ENCODE results near the gene GCN1.

GCN1 gene

GRCh38 chr12:120132054-120132836 lies 62.3 kb downstream of the GCN1 start:
- no peak overlapping the region for H3K4me3 ChIP-seq (ENCODE audit: low read depth, low read length)
- no peak for DNase-seq (ENCODE audit: low read depth, low spot score)
- ChIA-PET POLR2A (interaction anchor here (1.4 kb wide), 1 partner anchor 9 kb away, joined by 3 read pairs; no protein-coding TSS in a partner anchor), CTCF (interaction anchor here (1.1 kb wide), 2 partner anchors 9 to 37 kb away, joined by 3 read pairs; no protein-coding TSS in a partner anchor)
- TF ChIP-seq, protein P1, sequence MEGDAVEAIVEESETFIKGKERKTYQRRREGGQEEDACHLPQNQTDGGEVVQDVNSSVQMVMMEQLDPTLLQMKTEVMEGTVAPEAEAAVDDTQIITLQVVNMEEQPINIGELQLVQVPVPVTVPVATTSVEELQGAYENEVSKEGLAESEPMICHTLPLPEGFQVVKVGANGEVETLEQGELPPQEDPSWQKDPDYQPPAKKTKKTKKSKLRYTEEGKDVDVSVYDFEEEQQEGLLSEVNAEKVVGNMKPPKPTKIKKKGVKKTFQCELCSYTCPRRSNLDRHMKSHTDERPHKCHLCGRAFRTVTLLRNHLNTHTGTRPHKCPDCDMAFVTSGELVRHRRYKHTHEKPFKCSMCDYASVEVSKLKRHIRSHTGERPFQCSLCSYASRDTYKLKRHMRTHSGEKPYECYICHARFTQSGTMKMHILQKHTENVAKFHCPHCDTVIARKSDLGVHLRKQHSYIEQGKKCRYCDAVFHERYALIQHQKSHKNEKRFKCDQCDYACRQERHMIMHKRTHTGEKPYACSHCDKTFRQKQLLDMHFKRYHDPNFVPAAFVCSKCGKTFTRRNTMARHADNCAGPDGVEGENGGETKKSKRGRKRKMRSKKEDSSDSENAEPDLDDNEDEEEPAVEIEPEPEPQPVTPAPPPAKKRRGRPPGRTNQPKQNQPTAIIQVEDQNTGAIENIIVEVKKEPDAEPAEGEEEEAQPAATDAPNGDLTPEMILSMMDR (IDR thresholded peaks at IDR 0.05; ENCODE audit: insufficient read depth, low read length, missing control alignments): no peak

GRCh38 chr12:120131116-120131515 lies 63.4 kb downstream of the GCN1 start:
- POLR2A ChIA-PET: no interaction called here
- H3K4me3 ChIP-seq (ENCODE audit: low read depth, low read length): no peak overlapping the region
- TF ChIP-seq, protein P1 (IDR thresholded peaks at IDR 0.05; ENCODE audit: insufficient read depth, low read length, missing control alignments): no peak
- no peak for DNase-seq (ENCODE audit: low read depth, low spot score)
- CTCF ChIA-PET: interaction anchor here (1.1 kb wide), 1 partner anchor 10 kb away, joined by 3 read pairs; no protein-coding TSS in a partner anchor

- POLR2A ChIA-PET: no interaction called here
- TF ChIP-seq, protein P1 (IDR thresholded peaks at IDR 0.05; ENCODE audit: insufficient read depth, low read length, missing control alignments): no peak
- H3K4me3 ChIP-seq (ENCODE audit: low read depth, low read length): no peak overlapping the region
- DNase-seq (ENCODE audit: low read depth, low spot score): no peak
- CTCF ChIA-PET: no interaction called here
Observed at GRCh38 chr12:120130011-120130410, 64.5 kb downstream of the GCN1 start.

- ChIA-PET POLR2A (no interaction called here), CTCF (no interaction called here)
- H3K4me3 ChIP-seq (ENCODE audit: low read depth, low read length): no peak overlapping the region
- DNase-seq (ENCODE audit: low read depth, low spot score): no peak
- TF ChIP-seq, protein P1 (IDR thresholded peaks at IDR 0.05; ENCODE audit: insufficient read depth, low read length, missing control alignments): no peak
Observed at GRCh38 chr12:120126635-120127005, 67.9 kb downstream of the GCN1 start.

GRCh38 chr12:120125792-120126634 lies 68.5 kb downstream of the GCN1 start:
- no peak for DNase-seq (ENCODE audit: low read depth, low spot score)
- TF ChIP-seq, protein P1 (IDR thresholded peaks at IDR 0.05; ENCODE audit: insufficient read depth, low read length, missing control alignments): no peak
- no peak overlapping the region for H3K4me3 ChIP-seq (ENCODE audit: low read depth, low read length)
- POLR2A ChIA-PET: interaction anchor here (0.6 kb wide), 1 partner anchor 9 kb away, joined by 3 read pairs; no protein-coding TSS in a partner anchor
- CTCF ChIA-PET: interaction anchor here (1.2 kb wide), 1 partner anchor 22 kb away, joined by 3 read pairs; no protein-coding TSS in a partner anchor

- H3K4me3 ChIP-seq (ENCODE audit: low read depth, low read length): no peak overlapping the region
- POLR2A ChIA-PET: no interaction called here
- TF ChIP-seq, protein P1 (IDR thresholded peaks at IDR 0.05; ENCODE audit: insufficient read depth, low read length, missing control alignments): no peak
- CTCF ChIA-PET: interaction anchor here (0.6 to 1.2 kb wide), 2 partner anchors 23 to 27 kb away, joined by 3 read pairs; no protein-coding TSS in a partner anchor
- DNase-seq (ENCODE audit: low read depth, low spot score): no peak
Observed at GRCh38 chr12:120125029-120125428, 69.5 kb downstream of the GCN1 start.
